PC-9 (cell line): ENCODE results near the gene MTCL1.
"Not testable (repeated sequence)": the region's sequence is repeated elsewhere in the genome, so short reads cannot be mapped to it uniquely, and the experiment has no call there.

ENCODE experiments used
- EZH2 ChIP-seq: fragments of 200-600 bp; sonication (generic); IDR thresholded peaks from 2 replicates; pipeline ENCODE4 v1.8.0; 2017; ENCODE audit warnings: antibody characterized with exemption, low read depth
- TF ChIP-seq, protein P1 (sequence below): fragments of 200-600 bp; sonication (generic); conservative IDR thresholded peaks from 2 replicates; pipeline ENCODE4 v1.6.1; 2017; ENCODE audit warnings: mixed run types, antibody characterized with exemption, mild to moderate bottlenecking, moderate library complexity

DNA sequence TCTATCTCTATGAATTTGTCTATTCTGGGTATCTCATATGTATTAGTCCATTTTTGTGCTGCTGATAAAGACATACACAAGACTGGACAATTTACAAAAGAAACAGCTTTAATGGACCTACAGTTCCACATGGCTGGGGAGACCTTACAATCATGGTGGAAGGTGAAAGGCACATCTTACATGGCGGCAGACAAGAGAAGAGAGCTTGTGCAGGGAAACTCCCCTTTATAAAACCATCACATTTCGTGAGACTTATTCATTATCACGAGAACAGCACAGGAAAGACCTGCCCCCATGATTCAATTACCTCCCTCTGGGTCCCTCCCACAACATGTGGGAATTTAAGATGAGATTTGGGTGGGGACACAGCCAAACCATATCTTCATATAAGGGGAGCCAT, 56.2 kb downstream of the MTCL1 start:
- TF ChIP-seq EZH2, result not testable (repeated sequence)
- TF ChIP-seq, protein P1, sequence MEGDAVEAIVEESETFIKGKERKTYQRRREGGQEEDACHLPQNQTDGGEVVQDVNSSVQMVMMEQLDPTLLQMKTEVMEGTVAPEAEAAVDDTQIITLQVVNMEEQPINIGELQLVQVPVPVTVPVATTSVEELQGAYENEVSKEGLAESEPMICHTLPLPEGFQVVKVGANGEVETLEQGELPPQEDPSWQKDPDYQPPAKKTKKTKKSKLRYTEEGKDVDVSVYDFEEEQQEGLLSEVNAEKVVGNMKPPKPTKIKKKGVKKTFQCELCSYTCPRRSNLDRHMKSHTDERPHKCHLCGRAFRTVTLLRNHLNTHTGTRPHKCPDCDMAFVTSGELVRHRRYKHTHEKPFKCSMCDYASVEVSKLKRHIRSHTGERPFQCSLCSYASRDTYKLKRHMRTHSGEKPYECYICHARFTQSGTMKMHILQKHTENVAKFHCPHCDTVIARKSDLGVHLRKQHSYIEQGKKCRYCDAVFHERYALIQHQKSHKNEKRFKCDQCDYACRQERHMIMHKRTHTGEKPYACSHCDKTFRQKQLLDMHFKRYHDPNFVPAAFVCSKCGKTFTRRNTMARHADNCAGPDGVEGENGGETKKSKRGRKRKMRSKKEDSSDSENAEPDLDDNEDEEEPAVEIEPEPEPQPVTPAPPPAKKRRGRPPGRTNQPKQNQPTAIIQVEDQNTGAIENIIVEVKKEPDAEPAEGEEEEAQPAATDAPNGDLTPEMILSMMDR, result not testable (repeated sequence)
